GM23248 (cell line): ENCODE results near the gene C9orf153. TPM values are rescaled to one million over a fixed set of nuclear protein-coding genes. Genes with fewer than 3 reads are reported as not detected.

Experiments
- DNase-seq: peaks from one replicate; pipeline ENCODE4 v3.0.0-alpha.2; 2015
- H2AFZ ChIP-seq: fragments of 200-600 bp; sonication (generic); 2 replicates; pipeline ENCODE4 v1.6.1; 2016; ENCODE audit warnings: antibody characterized with exemption
- H3F3A ChIP-seq: fragments of 200-600 bp; sonication (generic); 2 replicates; pipeline ENCODE4 v1.6.1; 2016; ENCODE audit warnings: mild to moderate bottlenecking, antibody characterized with exemption, mixed run types; ENCODE audit not compliant: insufficient read depth
- H3K27ac ChIP-seq: fragments of 200-600 bp; sonication (generic); 2 replicates; pipeline ENCODE4 v1.5.1; 2016; ENCODE audit warnings: mild to moderate bottlenecking
- H3K27me3 ChIP-seq: fragments of 200-600 bp; sonication (generic); replicated peaks from 2 replicates; pipeline ENCODE4 v1.6.1; 2016; ENCODE audit warnings: mild to moderate bottlenecking; ENCODE audit not compliant: insufficient read depth
- H3K36me3 ChIP-seq: fragments of 200-600 bp; sonication (generic); 2 replicates; pipeline ENCODE4 v1.6.1; 2016; ENCODE audit warnings: low read depth, mild to moderate bottlenecking
- H3K4me1 ChIP-seq: fragments of 200-600 bp; sonication (generic); 2 replicates; pipeline ENCODE4 v1.6.1; 2016; ENCODE audit warnings: mild to moderate bottlenecking; ENCODE audit not compliant: insufficient read depth
- H3K4me2 ChIP-seq: fragments of 200-600 bp; sonication (generic); one replicate; pipeline ENCODE4 v1.6.1; 2016; ENCODE audit warnings: mild to moderate bottlenecking; ENCODE audit not compliant: unreplicated experiment
- H3K4me3 ChIP-seq: fragments of 200-600 bp; sonication (generic); 2 replicates; pipeline ENCODE4 v1.5.1; 2016; ENCODE audit warnings: mild to moderate bottlenecking
- H3K79me2 ChIP-seq: fragments of 200-600 bp; sonication (generic); 2 replicates; pipeline ENCODE4 v1.6.1; 2016; ENCODE audit warnings: mild to moderate bottlenecking; ENCODE audit not compliant: insufficient read depth
- H3K9ac ChIP-seq: fragments of 200-600 bp; sonication (generic); 2 replicates; pipeline ENCODE4 v1.6.1; 2016; ENCODE audit warnings: mild to moderate bottlenecking
- H3K9me2 ChIP-seq: fragments of 200-600 bp; sonication (generic); 2 replicates; pipeline ENCODE4 v1.6.1; 2016; ENCODE audit warnings: mixed run types, mild to moderate bottlenecking, moderate library complexity; ENCODE audit not compliant: insufficient read depth
- H3K9me3 ChIP-seq: fragments of 200-600 bp; sonication (generic); one replicate; pipeline ENCODE4 v1.6.1; 2017; ENCODE audit warnings: low read depth
- H4K20me1 ChIP-seq: fragments of 200-600 bp; sonication (generic); 2 replicates; pipeline ENCODE4 v1.6.0; 2016; ENCODE audit not compliant: insufficient read depth
- EZH2 ChIP-seq: fragments of 200-600 bp; sonication (generic); IDR thresholded peaks from 2 replicates; pipeline ENCODE4 v1.6.1; 2018; ENCODE audit warnings: antibody characterized with exemption, mild to moderate bottlenecking; ENCODE audit not compliant: insufficient read depth, poor library complexity, severe bottlenecking
- EZH2phosphoT487 ChIP-seq: fragments of 200-600 bp; sonication (generic); IDR thresholded peaks from 2 replicates; pipeline ENCODE4 v1.6.1; 2018; ENCODE audit warnings: antibody characterized with exemption, moderate library complexity, mild to moderate bottlenecking, low read depth; ENCODE audit not compliant: insufficient read depth
- WGBS, 2 experiments: methylation state at CpG; one replicate each; pipeline ENCODE4 v1.1.6; 2015 to 2017; ENCODE audit warnings: low lambda C conversion rate in 2 of 2, low coverage in 1 of 2; ENCODE audit errors: missing lambda C conversion rate in 2 of 2; 5-methylcytosine and 5-hydroxymethylcytosine counted together
- in situ Hi-C: fragments of 300-500 bp; cut with MboI; formaldehyde crosslinking; loops from 2 replicates; pipeline ENCODE4 v1.15.0; 2020
- polyA plus RNA-seq: library from polyadenylated mRNA; unstranded; fragments of >200 nt; fragmentation: Nextera tagmentation; extraction: Ambion mirVana; gene quantifications from 2 replicates; pipeline ENCODE4 v1.2.1, GENCODE V29; 2016
- total RNA-seq: library from RNA; depleted of rRNA; stranded (reverse); fragments of >200 nt; shearing (Covaris generic); gene quantifications from 2 replicates; pipeline ENCODE4 v1.2.3, GENCODE V29; 2014

C9orf153 gene
- total and polyA plus RNA-seq, 2 experiments from 2014 or later: 0.21 TPM; not detected in 1

GRCh38 chr9:86282077-86282978 is 22.9 kb upstream of the C9orf153 start, which contains the start of gene ISCA1:
ISCA1 (minus strand) TSS chr9:86282538; CDS start chr9:86282458, 80 bp downstream.
- no peaks in the 10 kb centered on the region; the same call in 1 of the 2 replicates for H3K36me3 ChIP-seq
- H3K4me1 ChIP-seq: peaks cover 10% of the 10 kb centered on the region; the same call in 1 of the 2 replicates
- H2AFZ ChIP-seq: peak within 1 kb of the TSS; percentile 77
- peak within 1 kb of the TSS; percentile 97 for H3K27ac ChIP-seq
- peak; percentile 97 for DNase-seq
- 1 to 2% methylated on average over 40 to 65 of the region's 101 CpGs for WGBS, 2 experiments
- no peaks in the 10 kb centered on the region for H3K27me3 ChIP-seq
- H3K4me3 ChIP-seq: peak within 1 kb of the TSS; percentile 82
- H3K9me2 ChIP-seq: no peaks in the 10 kb centered on the region
- H3F3A ChIP-seq: peaks cover 17% of the 10 kb centered on the region
- peaks cover 45% of the 10 kb centered on the region for H3K79me2 ChIP-seq
- no peak for TF ChIP-seq EZH2
- no peak for TF ChIP-seq EZH2phosphoT487
- no peaks in the 10 kb centered on the region for H3K9me3 ChIP-seq
- peak within 1 kb of the TSS; percentile 89 for H3K4me2 ChIP-seq
- H4K20me1 ChIP-seq: no peaks in the 10 kb centered on the region
- peak within 1 kb of the TSS; percentile 97 for H3K9ac ChIP-seq
- in situ Hi-C loops: no loop called here

- Histone ChIP-seq H3K36me3 (no peaks in the 10 kb centered on the region; the same call in 1 of the 2 replicates), H3K9me3 (no peaks in the 10 kb centered on the region), H4K20me1 (no peaks in the 10 kb centered on the region), H3K9me2 (no peaks in the 10 kb centered on the region), H3K4me2 (peak overlapping the region; percentile 89), H3F3A (peaks cover 17% of the 10 kb centered on the region), H3K4me1 (peaks cover 10% of the 10 kb centered on the region; the same call in 1 of the 2 replicates), H3K4me3 (peak overlapping the region; percentile 82), H3K27ac (peak overlapping the region; percentile 97), H3K79me2 (peaks cover 52% of the 10 kb centered on the region), H3K27me3 (no peaks in the 10 kb centered on the region), H3K9ac (peak overlapping the region; percentile 97), H2AFZ (peak overlapping the region; percentile 77)
- in situ Hi-C loops: no loop called here
- DNase-seq: peak; percentile 49
- TF ChIP-seq EZH2 (no peak), EZH2phosphoT487 (no peak)
- 1 to 3% methylated on average over 18 to 31 of the region's 31 CpGs for WGBS, 2 experiments
Measured at GRCh38 chr9:86281593-86282076, 22.2 kb upstream of the C9orf153 start.

- H3K79me2 ChIP-seq: peaks cover 62% of the 10 kb centered on the region
- H3K4me1 ChIP-seq: peaks cover 10% of the 10 kb centered on the region; the same call in 1 of the 2 replicates
- H3K27me3 ChIP-seq: no peaks in the 10 kb centered on the region
- 91% methylated on average over 6 to 7 of the region's 7 CpGs for WGBS, 2 experiments
- H3K9me3 ChIP-seq: no peaks in the 10 kb centered on the region
- no peak overlapping the region for H3K27ac ChIP-seq
- H3K9ac ChIP-seq: peak overlapping the region; percentile 97
- no peaks in the 10 kb centered on the region; the same call in 1 of the 2 replicates for H3K36me3 ChIP-seq
- TF ChIP-seq EZH2phosphoT487 (no peak), EZH2 (no peak)
- DNase-seq: no peak
- H4K20me1 ChIP-seq: no peaks in the 10 kb centered on the region
- peaks cover 13% of the 10 kb centered on the region for H3F3A ChIP-seq
- H3K9me2 ChIP-seq: no peaks in the 10 kb centered on the region
- peak overlapping the region; percentile 89 for H3K4me2 ChIP-seq
- H2AFZ ChIP-seq: no peak overlapping the region
- H3K4me3 ChIP-seq: peak overlapping the region; percentile 82
- in situ Hi-C loops: no loop called here
Measured at GRCh38 chr9:86280580-86280979, 21.1 kb upstream of the C9orf153 start.

GRCh38 chr9:86279839-86280238 is 20.4 kb upstream of the C9orf153 start:
- H3K4me2 ChIP-seq: no peak overlapping the region
- H3K79me2 ChIP-seq: peaks cover 70% of the 10 kb centered on the region
- H3F3A ChIP-seq: peaks cover 7% of the 10 kb centered on the region; the same call in 1 of the 2 replicates
- H3K4me1 ChIP-seq: peaks cover 10% of the 10 kb centered on the region; the same call in 1 of the 2 replicates
- no peaks in the 10 kb centered on the region for H4K20me1 ChIP-seq
- no peaks in the 10 kb centered on the region; the same call in 1 of the 2 replicates for H3K36me3 ChIP-seq
- H3K27me3 ChIP-seq: no peaks in the 10 kb centered on the region
- no peak overlapping the region for H2AFZ ChIP-seq
- no peak for TF ChIP-seq EZH2
- TF ChIP-seq EZH2phosphoT487: no peak
- in situ Hi-C loops: no loop called here
- no peak overlapping the region for H3K4me3 ChIP-seq
- no peak overlapping the region for H3K9ac ChIP-seq
- no peak for DNase-seq
- no peaks in the 10 kb centered on the region for H3K9me3 ChIP-seq
- H3K9me2 ChIP-seq: no peaks in the 10 kb centered on the region
- no peak overlapping the region for H3K27ac ChIP-seq
- WGBS, 2 experiments: 95 to 97% methylated on average over 3 of the region's 3 CpGs
